MCF 10A (cell line): Measurements from ENCODE around the gene VAX1. TPM values are rescaled to one million over a fixed set of nuclear protein-coding genes. Genes with fewer than 3 reads are reported as not detected.

ENCODE experiments used
- BruUV-seq: library from RNA; stranded (reverse); fragments of 400-500 nt; replicated peaks from 2 replicates; lab custom pipeline; 2021; lab: Mats Ljungman, UMichigan
- CTCF ChIA-PET: fragments of 300-600 bp; sonication (Branson Sonifier 250); formaldehyde crosslinking; extraction: SDS; loops from one replicate; lab custom pipeline; 2021; ENCODE audit warnings: antibody characterized with exemption, inconsistent platforms; lab: Yijun Ruan, JAX
- POLR2A ChIA-PET: fragments of 300-600, 350-650 bp; sonication (Branson Sonifier 250); formaldehyde crosslinking; extraction: SDS; loops from one replicate; lab custom pipeline; 2020; ENCODE audit warnings: antibody characterized with exemption, inconsistent platforms; lab: Yijun Ruan, JAX
- DNase-seq: peaks from one replicate; pipeline ENCODE4 v3.0.0-alpha.2; 2018; ENCODE audit not compliant: unreplicated experiment
- H3K27ac Mint-ChIP-seq: one replicate; pipeline ENCODE4 v1.8.0; 2022; ENCODE audit warnings: mild to moderate bottlenecking, low read depth, mixed read lengths; ENCODE audit not compliant: unreplicated experiment
- H3K27me3 Mint-ChIP-seq: one replicate; pipeline ENCODE4 v1.8.0; 2022; ENCODE audit warnings: mixed read lengths; ENCODE audit not compliant: insufficient read depth, unreplicated experiment
- H3K36me3 Mint-ChIP-seq: one replicate; pipeline ENCODE4 v1.8.0; 2022; ENCODE audit warnings: mild to moderate bottlenecking, moderate library complexity, mixed read lengths; ENCODE audit not compliant: insufficient read depth, unreplicated experiment
- H3K4me1 Mint-ChIP-seq: one replicate; pipeline ENCODE4 v1.8.0; 2022; ENCODE audit warnings: mixed read lengths; ENCODE audit not compliant: insufficient read depth, unreplicated experiment
- H3K4me3 Mint-ChIP-seq: one replicate; pipeline ENCODE4 v1.8.0; 2022; ENCODE audit warnings: mild to moderate bottlenecking, moderate library complexity, mixed read lengths; ENCODE audit not compliant: unreplicated experiment
- H3K9me3 Mint-ChIP-seq: one replicate; pipeline ENCODE4 v1.8.0; 2022; ENCODE audit warnings: mixed read lengths; ENCODE audit not compliant: unreplicated experiment
- intact Hi-C: fragments of 100-400 bp; cut with micrococcal nuclease; formaldehyde crosslinking; loops from 2 replicates; pipeline ENCODE4 v1.14.1; 2022
- total RNA-seq: library from RNA; stranded (reverse); gene quantifications from 2 replicates; pipeline ENCODE4 v1.2.3, GENCODE V29; 2022
- TF ChIP-seq, protein P1 (sequence below): fragments of 200-600 bp; IDR thresholded peaks from one replicate; pipeline ENCODE4 v1.8.0; 2022; ENCODE audit warnings: antibody characterized with exemption, mild to moderate bottlenecking; ENCODE audit not compliant: unreplicated experiment

Gene VAX1
- total RNA-seq, 1 experiment from 2014 or later, result not detected

DNA sequence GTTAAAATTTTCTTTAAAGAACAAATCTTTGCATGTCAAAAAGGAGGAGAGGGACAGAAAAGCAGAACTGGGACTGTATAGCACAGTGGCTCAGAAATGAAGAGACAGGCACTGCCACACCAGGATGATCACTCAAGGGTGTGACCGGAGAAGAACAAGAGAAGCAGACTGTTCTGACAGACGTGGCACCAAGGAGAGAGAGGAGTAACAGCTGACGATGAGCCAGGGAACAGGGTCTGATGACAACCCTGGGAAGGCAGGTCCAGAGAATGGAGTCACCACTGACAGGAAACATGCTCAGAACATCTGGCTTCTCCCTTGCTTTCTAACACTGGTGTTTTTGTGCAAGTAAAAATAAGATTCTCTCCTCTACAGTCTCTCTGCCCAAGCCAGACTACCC, 14.6 kb upstream of the VAX1 start:
- no peak for DNase-seq
- Mint-ChIP-seq H3K4me3 (no peak overlapping the region), H3K9me3 (no peaks in the 10 kb centered on the region), H3K27ac (no peak overlapping the region), H3K27me3 (peaks cover 34% of the 10 kb centered on the region), H3K36me3 (no peaks in the 10 kb centered on the region), H3K4me1 (peaks cover 14% of the 10 kb centered on the region)
- TF ChIP-seq, protein P1, sequence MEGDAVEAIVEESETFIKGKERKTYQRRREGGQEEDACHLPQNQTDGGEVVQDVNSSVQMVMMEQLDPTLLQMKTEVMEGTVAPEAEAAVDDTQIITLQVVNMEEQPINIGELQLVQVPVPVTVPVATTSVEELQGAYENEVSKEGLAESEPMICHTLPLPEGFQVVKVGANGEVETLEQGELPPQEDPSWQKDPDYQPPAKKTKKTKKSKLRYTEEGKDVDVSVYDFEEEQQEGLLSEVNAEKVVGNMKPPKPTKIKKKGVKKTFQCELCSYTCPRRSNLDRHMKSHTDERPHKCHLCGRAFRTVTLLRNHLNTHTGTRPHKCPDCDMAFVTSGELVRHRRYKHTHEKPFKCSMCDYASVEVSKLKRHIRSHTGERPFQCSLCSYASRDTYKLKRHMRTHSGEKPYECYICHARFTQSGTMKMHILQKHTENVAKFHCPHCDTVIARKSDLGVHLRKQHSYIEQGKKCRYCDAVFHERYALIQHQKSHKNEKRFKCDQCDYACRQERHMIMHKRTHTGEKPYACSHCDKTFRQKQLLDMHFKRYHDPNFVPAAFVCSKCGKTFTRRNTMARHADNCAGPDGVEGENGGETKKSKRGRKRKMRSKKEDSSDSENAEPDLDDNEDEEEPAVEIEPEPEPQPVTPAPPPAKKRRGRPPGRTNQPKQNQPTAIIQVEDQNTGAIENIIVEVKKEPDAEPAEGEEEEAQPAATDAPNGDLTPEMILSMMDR, result no peak
- ChIA-PET POLR2A (no interaction called here), CTCF (interaction anchor here (0.6 kb wide), 2 partner anchors 10 to 14 kb away, joined by 4 read pairs; no protein-coding TSS in a partner anchor)
- intact Hi-C loops, result no loop called here
- no TSS peak for BruUV-seq

DNA sequence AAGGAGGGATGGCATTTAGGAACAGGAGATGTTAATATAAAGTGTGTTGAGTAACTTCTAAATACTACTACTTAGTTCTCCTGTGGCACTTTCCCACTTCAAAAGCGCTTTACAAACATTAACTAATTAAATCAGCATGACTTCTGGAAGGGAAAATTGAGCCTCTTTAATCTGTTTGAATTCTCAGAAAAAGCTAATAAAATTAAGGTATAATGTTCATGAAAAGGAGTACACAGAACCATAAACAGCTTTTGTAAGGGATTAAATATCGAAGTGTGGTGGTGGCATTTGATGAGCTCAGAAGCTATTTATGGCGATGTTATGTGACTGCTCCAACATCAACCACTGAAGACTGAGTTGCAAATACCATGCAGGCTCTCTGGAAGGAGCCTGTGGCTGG, 10.2 kb upstream of the VAX1 start:
- Mint-ChIP-seq H3K27ac (no peak overlapping the region), H3K4me1 (peaks cover 13% of the 10 kb centered on the region), H3K27me3 (peaks cover 50% of the 10 kb centered on the region), H3K36me3 (no peaks in the 10 kb centered on the region), H3K9me3 (no peaks in the 10 kb centered on the region), H3K4me3 (no peak overlapping the region)
- ChIA-PET POLR2A (interaction anchor here (0.8 kb wide), 1 partner anchor 36 kb away, joined by 3 read pairs; no protein-coding TSS in a partner anchor), CTCF (interaction anchor here (0.7 to 1.1 kb wide), 4 partner anchors 22 to 521 kb away, joined by 3 to 5 read pairs (median 4); no protein-coding TSS in a partner anchor)
- TF ChIP-seq, protein P1, result no peak
- no TSS peak for BruUV-seq
- intact Hi-C loops, result no loop called here
- DNase-seq, result no peak

DNA sequence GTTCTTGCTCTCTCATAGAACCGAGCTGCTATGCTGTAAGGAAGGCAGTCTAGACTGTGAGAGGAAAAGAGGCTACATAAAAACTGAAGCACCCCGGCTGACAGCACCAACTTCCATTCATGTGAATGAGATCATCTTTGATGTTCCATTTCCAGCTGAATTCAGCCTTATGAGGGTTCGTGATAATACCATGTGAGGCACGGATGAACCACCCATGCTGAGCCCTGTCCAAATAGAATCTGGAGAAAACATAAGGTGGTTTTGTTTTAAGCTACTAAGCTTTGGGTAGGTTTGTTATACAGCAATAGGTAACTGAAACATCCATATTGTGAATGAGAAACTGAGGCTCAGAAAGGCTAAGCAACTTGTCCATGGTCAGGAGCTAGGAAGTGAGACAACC, 6.9 kb upstream of the VAX1 start:
- DNase-seq, result no peak
- ChIA-PET CTCF (interaction anchor here (0.6 to 1.9 kb wide), 6 partner anchors 15 to 357 kb away, joined by 3 to 8 read pairs (median 4); no protein-coding TSS in a partner anchor), POLR2A (no interaction called here)
- Mint-ChIP-seq H3K27ac (no peak overlapping the region), H3K36me3 (no peaks in the 10 kb centered on the region), H3K4me1 (no peaks in the 10 kb centered on the region), H3K27me3 (peaks cover 75% of the 10 kb centered on the region), H3K9me3 (no peaks in the 10 kb centered on the region), H3K4me3 (no peak overlapping the region)
- no TSS peak for BruUV-seq
- TF ChIP-seq, protein P1, result no peak
- intact Hi-C loops, result no loop called here

DNA sequence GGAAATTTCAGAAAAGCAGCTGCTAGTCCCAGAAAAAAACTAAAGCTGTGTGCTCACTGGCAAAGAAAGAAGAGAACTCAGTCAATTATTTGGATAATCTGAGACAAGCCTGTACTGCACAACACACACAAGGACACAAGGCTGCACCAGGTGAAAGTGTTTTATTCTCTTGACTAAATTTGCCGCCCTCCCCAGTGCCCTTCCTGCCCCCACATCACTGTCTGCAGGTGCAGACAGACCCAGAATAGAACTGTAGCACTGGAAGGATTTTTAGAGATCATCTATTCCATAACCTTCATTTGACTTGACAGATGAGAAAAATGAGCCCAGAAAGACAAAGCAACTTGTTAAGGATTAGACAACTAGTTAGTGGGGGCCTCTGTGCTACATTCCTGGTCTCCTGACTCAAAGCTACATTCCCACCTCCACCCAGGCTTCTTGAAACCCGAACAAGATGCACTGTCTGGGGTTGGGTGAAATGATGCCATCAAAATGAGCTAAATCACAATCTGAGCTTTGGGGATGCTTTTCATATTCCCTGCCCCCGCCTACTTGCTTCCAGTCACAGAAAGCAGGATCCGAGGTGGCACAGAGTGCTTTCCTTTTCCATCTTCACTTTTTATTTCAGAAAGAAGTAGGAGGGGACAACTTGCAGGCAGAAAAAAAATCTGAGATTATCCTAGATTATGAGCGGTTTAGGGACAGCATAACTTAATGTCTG, 5.2 kb upstream of the VAX1 start:
- intact Hi-C loops, result no loop called here
- TF ChIP-seq, protein P1, result no peak
- ChIA-PET POLR2A (no interaction called here), CTCF (interaction anchor here (1.6 to 1.9 kb wide), 2 partner anchors 22 to 355 kb away, joined by 4 to 5 read pairs; no protein-coding TSS in a partner anchor)
- H3K27me3 Mint-ChIP-seq, result peaks cover 79% of the 10 kb centered on the region
- no TSS peak for BruUV-seq
- H3K4me3 Mint-ChIP-seq, result no peak overlapping the region
- H3K9me3 Mint-ChIP-seq, result no peaks in the 10 kb centered on the region
- no peak for DNase-seq
- no peaks in the 10 kb centered on the region for H3K36me3 Mint-ChIP-seq
- no peak overlapping the region for H3K27ac Mint-ChIP-seq
- H3K4me1 Mint-ChIP-seq, result no peaks in the 10 kb centered on the region
